ENCODE results near the gene DUSP15. TPM values are rescaled to one million over a fixed set of nuclear protein-coding genes. Genes with fewer than 3 reads are reported as not detected.
"Not testable (repeated sequence)": the region's sequence is repeated elsewhere in the genome, so short reads cannot be mapped to it uniquely, and the experiment has no call there.

Gene DUSP15
- total RNA-seq, 2 donors from 2014 or later, result not detected

GRCh38 chr20:31824125-31824485 lies 46.2 kb downstream of the DUSP15 start:
- Mint-ChIP-seq H3K36me3 (ENCODE audit: insufficient read depth in 2 of 2) (no peaks in the 10 kb centered on the region), H3K4me1 (ENCODE audit: low read depth) (no peaks in the 10 kb centered on the region), H3K27ac (no peak overlapping the region), H3K4me3 (no peak overlapping the region), H3K9me3 (no peaks in the 10 kb centered on the region), H3K27me3 (ENCODE audit: low read depth) (no peaks in the 10 kb centered on the region)
- DNase-seq (no peak), ATAC-seq (replicated peaks in 1 of 2) (no peak)

- H3K4me3 Mint-ChIP-seq, result no peak overlapping the region
- no peak for ATAC-seq (replicated peaks in 1 of 2)
- H3K9me3 Mint-ChIP-seq, result no peaks in the 10 kb centered on the region
- no peaks in the 10 kb centered on the region for H3K27me3 Mint-ChIP-seq (ENCODE audit: low read depth)
- H3K36me3 Mint-ChIP-seq (ENCODE audit: insufficient read depth in 2 of 2), result no peaks in the 10 kb centered on the region
- no peaks in the 10 kb centered on the region for H3K4me1 Mint-ChIP-seq (ENCODE audit: low read depth)
- no peak overlapping the region for H3K27ac Mint-ChIP-seq
- no peak for DNase-seq
Observed at GRCh38 chr20:31823360-31824124, 46.8 kb downstream of the DUSP15 start.

DNA sequence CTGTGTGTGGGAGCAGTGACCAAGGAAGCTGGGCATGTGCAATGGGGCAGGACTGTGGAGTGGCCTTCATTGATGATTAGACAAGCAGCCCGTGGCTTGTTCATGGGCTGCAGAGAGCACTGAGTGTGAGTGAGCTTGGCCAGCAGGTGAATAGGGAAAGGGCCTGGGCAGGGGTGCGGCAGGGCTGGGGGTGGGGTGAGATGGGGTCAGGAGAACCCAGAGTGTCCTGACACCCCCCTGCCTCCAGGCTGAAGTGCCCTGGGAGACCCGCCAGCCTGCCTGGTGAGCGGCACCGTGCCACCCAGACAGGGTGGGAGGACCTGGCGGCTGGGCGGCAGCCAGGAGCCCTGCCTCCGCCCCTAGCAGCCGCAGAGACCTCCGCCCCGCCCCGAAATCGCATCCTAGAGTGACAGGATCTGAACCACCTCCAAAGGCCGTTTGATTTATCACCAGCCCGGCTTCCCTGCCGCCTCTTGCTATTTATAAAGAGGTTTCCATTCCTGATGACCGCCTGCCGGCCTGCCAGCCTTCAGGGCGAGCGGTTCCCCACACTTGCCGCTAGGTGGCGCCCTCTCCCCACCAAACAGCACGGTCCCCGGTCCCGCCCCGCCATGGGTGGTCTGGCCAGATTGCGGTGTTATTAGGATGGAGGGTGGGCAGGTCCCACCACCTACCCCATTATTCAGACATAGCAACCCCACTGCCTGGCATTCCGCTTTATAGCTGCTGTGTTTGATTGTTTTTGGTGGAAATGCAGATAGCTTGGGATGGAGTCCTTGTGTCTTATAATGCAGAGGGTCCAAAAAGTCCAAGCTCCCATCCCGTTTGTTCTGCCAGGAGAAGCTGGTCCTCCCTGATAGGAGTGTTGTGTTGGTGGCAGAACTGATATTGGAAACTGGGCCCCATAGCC lies 47.7 kb downstream of the DUSP15 start:
- DNase-seq (peak; percentile 72 to 80), ATAC-seq (replicated peaks in 1 of 2) (peak; percentile 78 to 81)
- H3K36me3 Mint-ChIP-seq (ENCODE audit: insufficient read depth in 2 of 2), result no peaks in the 10 kb centered on the region
- H3K27ac Mint-ChIP-seq, result no peak overlapping the region
- H3K27me3 Mint-ChIP-seq (ENCODE audit: low read depth), result no peaks in the 10 kb centered on the region
- no peaks in the 10 kb centered on the region for H3K4me1 Mint-ChIP-seq (ENCODE audit: low read depth)
- peak overlapping the region; percentile 9 to 58 for H3K4me3 Mint-ChIP-seq
- H3K9me3 Mint-ChIP-seq, result no peaks in the 10 kb centered on the region

GRCh38 chr20:31821427-31821826 lies 48.9 kb downstream of the DUSP15 start:
- no peak for ATAC-seq (replicated peaks in 1 of 2)
- no peak overlapping the region for H3K27ac Mint-ChIP-seq
- H3K4me1 Mint-ChIP-seq (ENCODE audit: low read depth), result no peaks in the 10 kb centered on the region
- H3K4me3 Mint-ChIP-seq, result no peak overlapping the region
- no peak for DNase-seq
- no peaks in the 10 kb centered on the region for H3K27me3 Mint-ChIP-seq (ENCODE audit: low read depth)
- no peaks in the 10 kb centered on the region for H3K36me3 Mint-ChIP-seq (ENCODE audit: insufficient read depth in 2 of 2)
- H3K9me3 Mint-ChIP-seq, result no peaks in the 10 kb centered on the region

GRCh38 chr20:31820228-31820627 lies 50.1 kb downstream of the DUSP15 start:
- DNase-seq, result no peak
- Mint-ChIP-seq H3K4me3 (no peak overlapping the region), H3K27ac (no peak overlapping the region), H3K9me3 (no peaks in the 10 kb centered on the region), H3K27me3 (ENCODE audit: low read depth) (no peaks in the 10 kb centered on the region), H3K36me3 (ENCODE audit: insufficient read depth in 2 of 2) (no peaks in the 10 kb centered on the region), H3K4me1 (ENCODE audit: low read depth) (no peaks in the 10 kb centered on the region)
- no peak for ATAC-seq (replicated peaks in 1 of 2)

DNA sequence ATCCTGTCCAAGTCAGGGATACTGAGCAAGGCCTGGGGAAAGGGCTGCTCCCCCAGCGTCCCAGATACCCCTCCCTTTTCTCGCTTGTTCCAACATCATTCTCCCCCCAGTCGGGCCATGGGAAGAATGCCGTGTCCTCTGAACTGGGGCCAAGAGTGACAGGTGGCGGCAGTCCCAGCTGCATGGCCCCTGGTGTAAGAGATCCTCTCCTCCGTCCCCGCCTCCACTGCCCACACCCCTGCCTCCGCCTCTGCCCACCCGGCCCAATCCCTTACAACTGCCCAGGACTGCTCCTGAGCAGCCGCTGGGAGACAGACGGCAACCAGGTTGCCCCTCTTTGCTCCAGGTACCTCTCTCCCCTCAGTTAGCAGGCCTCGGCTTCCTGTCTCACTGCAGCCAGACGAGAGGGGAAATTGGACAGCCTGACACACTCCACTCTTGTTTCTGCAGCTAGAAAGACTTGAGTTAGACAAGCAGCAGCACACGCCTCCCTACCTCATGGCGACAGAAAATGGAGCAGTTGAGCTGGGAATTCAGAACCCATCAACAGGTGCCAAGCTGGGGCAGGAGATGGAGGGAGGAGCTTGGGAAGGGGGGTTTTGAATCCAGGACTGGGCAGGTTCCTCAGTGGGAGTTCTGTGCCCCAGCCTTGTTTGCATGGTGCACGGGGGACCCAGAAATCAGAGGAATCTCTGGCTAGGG lies 51.1 kb downstream of the DUSP15 start, which contains the start of gene MYLK2:
MYLK2 (plus strand) TSS at position 274 of the 702 bp plus-strand sequence; CDS start at position 499, 225 bp downstream.
- DNase-seq (no peak), ATAC-seq (replicated peaks in 1 of 2) (no peak)
- Mint-ChIP-seq H3K9me3 (no peaks in the 10 kb centered on the region), H3K4me3 (no peak within 1 kb of the TSS), H3K4me1 (ENCODE audit: low read depth) (no peaks in the 10 kb centered on the region), H3K36me3 (ENCODE audit: insufficient read depth in 2 of 2) (no peaks in the 10 kb centered on the region), H3K27ac (no peak within 1 kb of the TSS), H3K27me3 (ENCODE audit: low read depth) (no peaks in the 10 kb centered on the region)

DNA sequence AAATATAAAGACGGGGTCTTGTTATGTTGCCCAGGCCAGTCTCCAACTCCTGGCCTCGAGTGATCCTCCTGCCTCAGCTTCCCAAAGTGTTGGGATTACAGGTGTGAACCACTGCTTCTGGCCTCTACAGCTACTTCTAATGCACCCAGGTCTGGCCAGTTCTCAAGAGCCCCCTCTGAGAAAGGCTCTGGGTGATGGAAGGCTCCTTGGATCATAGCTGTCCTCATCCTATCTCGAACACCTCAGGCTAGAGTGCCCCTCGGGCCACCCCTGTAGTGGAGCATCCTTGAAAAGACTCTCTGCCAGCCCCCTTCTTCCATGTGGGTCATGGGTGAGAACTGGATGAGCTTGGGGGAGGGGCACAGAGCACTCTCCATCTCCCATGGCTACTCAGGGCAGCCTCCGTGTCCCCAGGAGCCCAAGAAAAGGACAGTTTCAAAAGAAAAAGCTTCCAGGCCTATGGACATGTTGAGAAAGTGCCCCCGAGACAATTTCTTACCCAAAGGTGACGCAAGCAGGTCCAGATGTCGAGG lies 51.9 kb downstream of the DUSP15 start:
- ATAC-seq (replicated peaks in 1 of 2) (no peak), DNase-seq (no peak)
- H3K27me3 Mint-ChIP-seq (ENCODE audit: low read depth), result no peaks in the 10 kb centered on the region
- no peak overlapping the region for H3K4me3 Mint-ChIP-seq
- no peaks in the 10 kb centered on the region for H3K36me3 Mint-ChIP-seq (ENCODE audit: insufficient read depth in 2 of 2)
- H3K4me1 Mint-ChIP-seq (ENCODE audit: low read depth), result no peaks in the 10 kb centered on the region
- no peak overlapping the region for H3K27ac Mint-ChIP-seq
- H3K9me3 Mint-ChIP-seq, result no peaks in the 10 kb centered on the region

GRCh38 chr20:31817461-31817860 lies 52.9 kb downstream of the DUSP15 start:
- H3K36me3 Mint-ChIP-seq (ENCODE audit: insufficient read depth in 2 of 2), result no peaks in the 10 kb centered on the region

DNA sequence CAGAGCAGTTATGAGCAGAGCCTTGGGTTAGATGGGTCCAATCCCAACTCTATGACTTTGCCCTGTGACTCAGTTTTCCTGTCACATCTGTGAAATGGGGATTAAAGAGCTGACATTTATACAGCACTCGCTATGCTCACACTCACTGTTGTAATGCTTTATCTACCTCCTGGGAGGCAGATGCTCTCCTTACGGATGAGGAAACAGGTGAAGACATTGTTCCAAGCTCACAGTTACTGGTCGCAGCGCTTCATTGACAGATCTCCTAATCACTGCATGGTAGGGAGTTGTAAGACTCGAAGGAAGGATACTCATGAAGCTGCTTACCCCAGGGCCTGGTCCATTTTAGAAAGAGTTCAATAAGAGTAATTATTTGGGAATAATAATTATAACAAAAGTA lies 54.1 kb downstream of the DUSP15 start:
- Mint-ChIP-seq H3K4me3 (no peak overlapping the region), H3K27ac (no peak overlapping the region), H3K4me1 (ENCODE audit: low read depth) (no peaks in the 10 kb centered on the region), H3K9me3 (no peaks in the 10 kb centered on the region), H3K27me3 (ENCODE audit: low read depth) (no peaks in the 10 kb centered on the region), H3K36me3 (ENCODE audit: insufficient read depth in 2 of 2) (no peaks in the 10 kb centered on the region)
- ATAC-seq (replicated peaks in 1 of 2), result no peak
- no peak for DNase-seq

More at GRCh38 chr20:31817461-31817860, 52.9 kb downstream of the DUSP15 start:
- no peaks in the 10 kb centered on the region for H3K27me3 Mint-ChIP-seq (ENCODE audit: low read depth)
- ATAC-seq (replicated peaks in 1 of 2) (no peak), DNase-seq (no peak)
- no peaks in the 10 kb centered on the region for H3K4me1 Mint-ChIP-seq (ENCODE audit: low read depth)
- H3K27ac Mint-ChIP-seq, result no peak overlapping the region
- H3K4me3 Mint-ChIP-seq, result no peak overlapping the region
- H3K9me3 Mint-ChIP-seq, result no peaks in the 10 kb centered on the region

DNA sequence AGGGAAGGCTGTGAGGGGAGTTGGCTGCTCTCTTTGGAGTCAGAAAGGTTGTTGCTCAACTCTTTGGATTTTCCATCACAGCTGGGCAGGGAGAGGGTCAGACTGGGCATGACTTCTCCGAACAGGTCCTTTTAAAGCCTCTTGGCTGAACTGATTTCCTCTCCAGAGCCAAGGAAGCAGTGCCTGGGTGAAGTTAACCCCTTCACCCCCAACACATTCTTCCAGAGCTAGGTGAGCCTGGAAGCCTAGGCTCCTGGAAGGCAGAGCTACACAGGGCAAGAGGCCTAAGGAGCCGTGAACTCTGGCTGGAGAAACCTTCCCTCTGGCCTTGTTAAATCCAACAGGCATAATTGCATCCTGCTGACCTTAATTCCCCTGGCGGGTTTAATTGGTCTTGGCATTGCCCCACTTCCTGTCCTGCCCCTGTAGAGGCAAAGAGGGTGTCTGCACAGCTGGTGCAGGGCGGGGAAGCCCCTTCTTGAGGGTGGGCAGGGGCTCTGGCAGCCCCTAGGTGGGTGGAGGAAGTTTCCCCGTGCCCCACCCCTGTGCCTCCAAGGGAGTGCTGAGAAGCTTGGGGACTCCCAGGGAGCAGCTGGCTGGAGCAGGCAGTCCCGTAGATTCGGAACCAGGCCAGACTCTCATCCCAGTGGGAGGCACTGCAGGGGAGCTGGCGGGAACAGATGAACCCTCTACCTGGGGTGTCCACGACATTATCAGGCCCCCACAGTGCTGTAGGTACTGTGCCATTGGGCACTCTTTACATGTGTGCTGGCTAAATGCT lies 54.7 kb downstream of the DUSP15 start:
- no peak for DNase-seq
- Mint-ChIP-seq H3K27ac (no peak overlapping the region), H3K4me3 (no peak overlapping the region), H3K27me3 (ENCODE audit: low read depth) (no peaks in the 10 kb centered on the region), H3K9me3 (no peaks in the 10 kb centered on the region), H3K36me3 (ENCODE audit: insufficient read depth in 2 of 2) (no peaks in the 10 kb centered on the region), H3K4me1 (ENCODE audit: low read depth) (no peaks in the 10 kb centered on the region)
- ATAC-seq (replicated peaks in 1 of 2), result no peak

DNA sequence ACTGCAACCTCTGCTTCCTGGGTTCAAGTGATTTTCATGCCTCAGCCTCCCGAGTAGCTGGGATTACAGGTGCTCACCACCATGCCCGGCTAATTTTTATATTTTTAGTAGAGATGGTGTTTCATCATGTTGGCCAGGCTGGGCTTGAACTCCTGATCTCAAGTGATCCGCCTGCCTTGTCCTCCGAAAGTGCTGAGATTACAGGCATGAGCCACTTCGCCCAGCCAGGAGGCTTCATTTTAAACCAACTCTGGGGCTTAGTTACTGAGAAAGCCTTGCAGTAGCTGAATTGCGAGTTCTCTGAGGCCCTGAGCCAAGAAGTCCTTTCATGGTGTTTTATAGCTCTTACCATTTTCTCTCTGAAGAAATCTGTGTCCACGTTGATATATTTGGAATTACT lies 56.2 kb downstream of the DUSP15 start:
- not testable (repeated sequence) for H3K4me1 Mint-ChIP-seq (ENCODE audit: low read depth); H3K9me3 Mint-ChIP-seq; H3K27me3 Mint-ChIP-seq (ENCODE audit: low read depth); H3K27ac Mint-ChIP-seq; DNase-seq; H3K4me3 Mint-ChIP-seq; H3K36me3 Mint-ChIP-seq (ENCODE audit: insufficient read depth in 2 of 2); ATAC-seq (replicated peaks in 1 of 2)

GRCh38 chr20:31813611-31814010 lies 56.7 kb downstream of the DUSP15 start:
- no peak overlapping the region for H3K4me3 Mint-ChIP-seq
- H3K9me3 Mint-ChIP-seq, result no peaks in the 10 kb centered on the region
- no peak for ATAC-seq (replicated peaks in 1 of 2)
- H3K27ac Mint-ChIP-seq, result no peak overlapping the region
- H3K27me3 Mint-ChIP-seq (ENCODE audit: low read depth), result no peaks in the 10 kb centered on the region
- H3K4me1 Mint-ChIP-seq (ENCODE audit: low read depth), result no peaks in the 10 kb centered on the region
- DNase-seq, result no peak
- H3K36me3 Mint-ChIP-seq (ENCODE audit: insufficient read depth in 2 of 2), result no peaks in the 10 kb centered on the region

Measured in activated T-cell treated with anti-CD3 and anti-CD28 coated beads, Interleukin-2, amount 50 U/mL, for 72 hours (primary cell).